ENCODE results near the gene CARD11.

CARD11 gene

GRCh38 chr7:2950578-2950977, 93.1 kb downstream of the CARD11 start:
- Histone ChIP-seq H3K4ac (ENCODE audit: low read depth, low read length) (no peak overlapping the region), H3K56ac (ENCODE audit: low read length) (no peak overlapping the region), H2BK120ac (ENCODE audit: low read depth, low read length) (no peak overlapping the region), H3K9ac (ENCODE audit: low read length) (no peak overlapping the region), H3K18ac (ENCODE audit: low read length) (no peak overlapping the region), H2BK5ac (ENCODE audit: low read length) (no peak overlapping the region), H3K4me2 (ENCODE audit: low read length) (no peak overlapping the region), H3K79me1 (ENCODE audit: low read length) (no peaks in the 10 kb centered on the region), H3K27ac (ENCODE audit: low read depth, low read length) (no peak overlapping the region), H3K36me3 (ENCODE audit: control insufficient read depth, insufficient read depth, low read length) (no peaks in the 10 kb centered on the region), H4K8ac (ENCODE audit: low read depth, low read length) (no peak overlapping the region), H3K79me2 (ENCODE audit: control insufficient read depth, insufficient read depth, low read length) (no peaks in the 10 kb centered on the region), H4K5ac (ENCODE audit: low read length) (no peak overlapping the region), H3K23ac (ENCODE audit: low read length) (no peak overlapping the region), H3K4me3 (ENCODE audit: low read length) (no peak overlapping the region), H3K27me3 (ENCODE audit: insufficient read depth, low read length, poor library complexity) (no peaks in the 10 kb centered on the region), H2BK15ac (replicated peaks; ENCODE audit: low read depth) (no peak overlapping the region), H2AK5ac (ENCODE audit: low read length) (no peak overlapping the region), H3K4me1 (ENCODE audit: control insufficient read depth, low read depth, low read length) (no peaks in the 10 kb centered on the region)
- DNase-seq = no peak

GRCh38 chr7:2948749-2949148, 94.9 kb downstream of the CARD11 start:
- Histone ChIP-seq H3K4me1 (ENCODE audit: control insufficient read depth, low read depth, low read length) (no peaks in the 10 kb centered on the region), H3K4me2 (ENCODE audit: low read length) (no peak overlapping the region), H4K8ac (ENCODE audit: low read depth, low read length) (no peak overlapping the region), H4K5ac (ENCODE audit: low read length) (no peak overlapping the region), H2BK120ac (ENCODE audit: low read depth, low read length) (no peak overlapping the region), H3K27me3 (ENCODE audit: insufficient read depth, low read length, poor library complexity) (no peaks in the 10 kb centered on the region), H3K79me2 (ENCODE audit: control insufficient read depth, insufficient read depth, low read length) (no peaks in the 10 kb centered on the region), H3K4me3 (ENCODE audit: low read length) (no peak overlapping the region), H3K23ac (ENCODE audit: low read length) (no peak overlapping the region), H3K56ac (ENCODE audit: low read length) (no peak overlapping the region), H2AK5ac (ENCODE audit: low read length) (no peak overlapping the region), H2BK5ac (ENCODE audit: low read length) (no peak overlapping the region), H3K27ac (ENCODE audit: low read depth, low read length) (no peak overlapping the region), H3K4ac (ENCODE audit: low read depth, low read length) (no peak overlapping the region), H3K36me3 (ENCODE audit: control insufficient read depth, insufficient read depth, low read length) (peaks cover 3% of the 10 kb centered on the region), H3K18ac (ENCODE audit: low read length) (no peak overlapping the region), H3K79me1 (ENCODE audit: low read length) (no peaks in the 10 kb centered on the region), H3K9ac (ENCODE audit: low read length) (no peak overlapping the region), H2BK15ac (replicated peaks; ENCODE audit: low read depth) (no peak overlapping the region)
- no CpG with 5 or more reads among the region's 2 CpGs for WGBS (ENCODE audit: extremely low coverage, insufficient coverage, low lambda C conversion rate)
- no peak for DNase-seq

DNA sequence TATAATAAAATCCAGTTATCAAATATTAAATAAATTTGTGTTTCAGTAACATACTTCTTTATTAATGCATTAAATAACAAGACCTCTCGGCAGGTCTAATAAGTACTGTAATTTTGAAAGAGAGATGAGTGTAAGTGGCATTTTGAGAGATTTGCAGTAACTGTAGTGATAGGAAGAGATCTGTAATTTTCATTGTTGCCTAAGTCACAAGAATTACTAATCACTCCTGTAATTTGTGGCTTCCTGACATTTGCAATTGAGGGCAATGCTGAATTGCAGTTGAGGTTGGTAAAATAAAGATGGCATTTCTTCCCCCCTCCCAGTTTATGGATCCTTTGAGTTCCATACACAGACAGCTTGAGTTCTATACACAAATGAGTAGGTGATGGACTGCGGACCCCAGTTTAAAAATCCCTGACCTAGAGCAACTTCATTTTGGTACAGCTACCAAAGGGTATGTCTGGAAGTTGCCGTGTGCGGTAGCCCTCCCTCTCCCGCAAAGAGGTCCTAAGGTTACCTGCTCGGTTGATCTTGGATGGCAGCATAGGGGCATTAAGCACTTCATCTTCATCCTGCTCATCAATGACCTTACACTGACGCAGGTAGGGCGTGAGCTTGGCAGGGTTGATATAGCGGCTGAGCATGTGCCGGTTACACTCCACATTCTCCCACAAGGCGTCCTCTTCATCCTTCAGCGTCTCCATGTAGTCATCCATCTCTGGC, 96.4 kb downstream of the CARD11 start:
- no peak overlapping the region for H3K27ac ChIP-seq (ENCODE audit: low read depth, low read length)
- no peak overlapping the region for H2AK5ac ChIP-seq (ENCODE audit: low read length)
- no peak overlapping the region for H3K9ac ChIP-seq (ENCODE audit: low read length)
- no peak overlapping the region for H4K8ac ChIP-seq (ENCODE audit: low read depth, low read length)
- no peak overlapping the region for H3K18ac ChIP-seq (ENCODE audit: low read length)
- H3K56ac ChIP-seq (ENCODE audit: low read length) = no peak overlapping the region
- no peaks in the 10 kb centered on the region for H3K4me1 ChIP-seq (ENCODE audit: control insufficient read depth, low read depth, low read length)
- no peak overlapping the region for H3K4ac ChIP-seq (ENCODE audit: low read depth, low read length)
- no peak overlapping the region for H2BK5ac ChIP-seq (ENCODE audit: low read length)
- H2BK15ac ChIP-seq (replicated peaks; ENCODE audit: low read depth) = no peak overlapping the region
- H4K5ac ChIP-seq (ENCODE audit: low read length) = no peak overlapping the region
- H3K4me2 ChIP-seq (ENCODE audit: low read length) = no peak overlapping the region
- no peaks in the 10 kb centered on the region for H3K27me3 ChIP-seq (ENCODE audit: insufficient read depth, low read length, poor library complexity)
- no CpG with 5 or more reads among the region's 12 CpGs for WGBS (ENCODE audit: extremely low coverage, insufficient coverage, low lambda C conversion rate)
- DNase-seq = no peak
- H3K79me2 ChIP-seq (ENCODE audit: control insufficient read depth, insufficient read depth, low read length) = no peaks in the 10 kb centered on the region
- no peak overlapping the region for H3K4me3 ChIP-seq (ENCODE audit: low read length)
- no peak overlapping the region for H2BK120ac ChIP-seq (ENCODE audit: low read depth, low read length)
- no peaks in the 10 kb centered on the region for H3K79me1 ChIP-seq (ENCODE audit: low read length)
- no peak overlapping the region for H3K23ac ChIP-seq (ENCODE audit: low read length)
- peaks cover 3% of the 10 kb centered on the region for H3K36me3 ChIP-seq (ENCODE audit: control insufficient read depth, insufficient read depth, low read length)

DNA sequence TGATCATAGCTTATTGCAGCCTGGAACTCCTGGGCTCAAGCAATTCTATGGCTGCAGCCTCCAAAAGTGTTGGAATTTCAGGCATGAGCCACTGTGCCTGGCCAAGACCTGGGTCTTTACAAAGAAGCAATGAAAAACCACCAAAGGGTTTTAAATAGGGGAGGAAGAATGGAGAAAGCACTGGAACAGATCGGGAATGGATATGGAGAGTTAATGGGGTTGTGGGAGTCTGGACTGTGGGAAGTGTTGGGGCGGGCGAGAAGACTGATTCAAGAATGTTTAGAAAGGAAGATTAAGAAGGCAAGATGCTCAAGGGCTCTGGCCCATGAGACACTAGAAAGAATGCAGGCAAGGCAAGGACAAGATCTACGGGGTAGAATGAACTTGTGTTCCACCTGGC, 98.5 kb downstream of the CARD11 start:
- Histone ChIP-seq H2AK5ac (ENCODE audit: low read length) (no peak overlapping the region), H3K18ac (ENCODE audit: low read length) (no peak overlapping the region), H3K23ac (ENCODE audit: low read length) (no peak overlapping the region), H4K8ac (ENCODE audit: low read depth, low read length) (no peak overlapping the region), H3K4me3 (ENCODE audit: low read length) (no peak overlapping the region), H2BK120ac (ENCODE audit: low read depth, low read length) (no peak overlapping the region), H3K9ac (ENCODE audit: low read length) (no peak overlapping the region), H3K79me2 (ENCODE audit: control insufficient read depth, insufficient read depth, low read length) (no peaks in the 10 kb centered on the region), H3K56ac (ENCODE audit: low read length) (no peak overlapping the region), H3K27ac (ENCODE audit: low read depth, low read length) (no peak overlapping the region), H2BK5ac (ENCODE audit: low read length) (no peak overlapping the region), H3K27me3 (ENCODE audit: insufficient read depth, low read length, poor library complexity) (no peaks in the 10 kb centered on the region), H2BK15ac (replicated peaks; ENCODE audit: low read depth) (no peak overlapping the region), H3K4me1 (ENCODE audit: control insufficient read depth, low read depth, low read length) (no peaks in the 10 kb centered on the region), H3K36me3 (ENCODE audit: control insufficient read depth, insufficient read depth, low read length) (peaks cover 3% of the 10 kb centered on the region), H3K79me1 (ENCODE audit: low read length) (no peaks in the 10 kb centered on the region), H3K4me2 (ENCODE audit: low read length) (no peak overlapping the region), H3K4ac (ENCODE audit: low read depth, low read length) (no peak overlapping the region), H4K5ac (ENCODE audit: low read length) (no peak overlapping the region)
- no peak for DNase-seq
- 100% methylated on average over 1 of the region's 4 CpGs for WGBS (ENCODE audit: extremely low coverage, insufficient coverage, low lambda C conversion rate)

DNA sequence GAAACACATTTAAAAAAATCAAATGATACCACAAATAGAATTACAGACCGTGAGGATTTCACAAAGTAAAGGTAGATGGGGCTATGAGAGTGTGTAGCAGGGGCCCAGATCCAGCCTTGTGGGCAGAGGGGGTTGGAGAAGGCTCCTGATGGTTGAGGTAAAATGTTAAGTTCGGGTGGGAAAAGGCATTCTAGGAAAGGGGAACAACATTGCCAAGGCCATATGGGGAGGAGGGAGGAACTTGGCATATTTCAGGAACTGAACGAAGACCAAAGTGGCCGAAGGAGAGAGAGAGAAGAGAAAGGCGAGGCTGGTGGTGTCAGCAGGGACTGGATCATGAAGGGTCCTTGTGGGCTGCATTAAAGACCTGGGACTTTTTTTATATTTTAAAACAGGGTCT, 98.9 kb downstream of the CARD11 start:
- H3K23ac ChIP-seq (ENCODE audit: low read length) = no peak overlapping the region
- no peak for DNase-seq
- no peak overlapping the region for H3K56ac ChIP-seq (ENCODE audit: low read length)
- H3K4ac ChIP-seq (ENCODE audit: low read depth, low read length) = no peak overlapping the region
- no peaks in the 10 kb centered on the region for H3K79me2 ChIP-seq (ENCODE audit: control insufficient read depth, insufficient read depth, low read length)
- H3K36me3 ChIP-seq (ENCODE audit: control insufficient read depth, insufficient read depth, low read length) = peaks cover 3% of the 10 kb centered on the region
- no peak overlapping the region for H2BK15ac ChIP-seq (replicated peaks; ENCODE audit: low read depth)
- H3K9ac ChIP-seq (ENCODE audit: low read length) = no peak overlapping the region
- no peaks in the 10 kb centered on the region for H3K27me3 ChIP-seq (ENCODE audit: insufficient read depth, low read length, poor library complexity)
- no peak overlapping the region for H2BK5ac ChIP-seq (ENCODE audit: low read length)
- H2BK120ac ChIP-seq (ENCODE audit: low read depth, low read length) = no peak overlapping the region
- H3K4me1 ChIP-seq (ENCODE audit: control insufficient read depth, low read depth, low read length) = no peaks in the 10 kb centered on the region
- no peak overlapping the region for H2AK5ac ChIP-seq (ENCODE audit: low read length)
- H3K4me3 ChIP-seq (ENCODE audit: low read length) = no peak overlapping the region
- no CpG with 5 or more reads among the region's 5 CpGs for WGBS (ENCODE audit: extremely low coverage, insufficient coverage, low lambda C conversion rate)
- H3K4me2 ChIP-seq (ENCODE audit: low read length) = no peak overlapping the region
- no peak overlapping the region for H4K5ac ChIP-seq (ENCODE audit: low read length)
- no peak overlapping the region for H3K27ac ChIP-seq (ENCODE audit: low read depth, low read length)
- no peak overlapping the region for H3K18ac ChIP-seq (ENCODE audit: low read length)
- no peak overlapping the region for H4K8ac ChIP-seq (ENCODE audit: low read depth, low read length)
- no peaks in the 10 kb centered on the region for H3K79me1 ChIP-seq (ENCODE audit: low read length)
